Breast epithelium (tissue), 3 donors: ENCODE data around the gene ATAD3A.
"Not testable (repeated sequence)": the region's sequence is repeated elsewhere in the genome, so short reads cannot be mapped to it uniquely, and the experiment has no call there.

Experiments
- CTCF ChIP-seq, 3 donors: fragments of 450-650 bp; IDR thresholded peaks; one replicate each; pipeline ENCODE4 v1.5.1; 2016 to 2017; ENCODE audit warnings: antibody characterized with exemption in 3 of 3, mild to moderate bottlenecking in 3 of 3, moderate library complexity in 3 of 3
- POLR2A ChIP-seq: fragments of 450-650 bp; IDR thresholded peaks from one replicate; pipeline ENCODE4 v1.6.1; 2016; ENCODE audit warnings: antibody characterized with exemption, mild to moderate bottlenecking, moderate library complexity

GRCh38 chr1:1485755-1486317 is 26.1 kb upstream of the ATAD3A start:
- TF ChIP-seq CTCF (IDR thresholded peaks at IDR 0.05); POLR2A: not testable (repeated sequence)
